Activated naive CD4-positive, alpha-beta T cell treated with Interleukin-2 at 50 U/mL for 16 hours (primary cell): Measurements from ENCODE around the gene PEX16.

Experiments used
- DNase-seq: peaks from one replicate; pipeline ENCODE4 v3.0.0-alpha.2; 2020

Gene PEX16

DNA sequence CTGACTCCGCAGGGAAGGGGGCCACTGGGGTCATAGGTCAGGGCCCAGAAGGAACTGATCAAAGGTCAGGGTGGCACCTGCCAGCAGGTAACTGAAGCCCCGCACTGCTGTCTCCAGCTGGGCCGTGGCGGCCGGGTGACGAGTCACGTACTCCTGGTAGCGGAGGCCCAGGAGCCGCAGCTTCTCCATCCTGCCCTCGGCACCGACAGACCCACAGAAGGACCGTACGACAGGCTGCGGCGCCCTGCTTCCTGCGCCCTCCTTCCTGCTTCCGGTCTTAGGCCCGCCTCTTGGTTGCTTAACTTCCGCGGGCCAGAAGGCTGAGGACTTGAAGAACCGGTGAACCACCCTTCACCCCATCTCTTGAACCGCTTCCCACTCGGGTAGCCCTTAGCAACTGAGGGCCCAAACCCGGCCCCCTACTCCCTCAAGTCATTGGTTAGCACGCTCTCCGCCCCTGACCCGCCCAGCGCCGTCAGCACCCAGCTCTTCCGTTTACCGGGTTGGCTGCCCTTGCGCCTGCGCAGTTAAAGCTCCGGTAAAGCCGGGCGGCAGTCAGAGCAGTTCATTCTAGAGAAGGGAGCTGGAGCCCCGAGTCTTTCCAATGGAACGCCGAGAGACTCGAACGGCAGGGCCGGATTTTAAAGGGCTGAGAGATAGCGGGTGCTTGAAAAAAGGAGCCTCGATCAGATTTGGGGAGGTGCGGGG, at the start of gene PEX16:
TSS of gene PEX16 (minus strand) at position 255 of the 708 bp plus-strand sequence. CDS start at position 189, 66 bp downstream.
- peak; percentile 96 for DNase-seq

- peak; percentile 58 for DNase-seq
Measured at GRCh38 chr11:45964911-45965389, 47.3 kb upstream of the PEX16 start.

GRCh38 chr11:45961751-45962240, 44.1 kb upstream of the PEX16 start:
- DNase-seq: no peak

GRCh38 chr11:45960387-45961095, 42.9 kb upstream of the PEX16 start:
- no peak for DNase-seq

- no peak for DNase-seq
Measured at GRCh38 chr11:45959851-45960250, 42.2 kb upstream of the PEX16 start.

GRCh38 chr11:45949992-45950407, 32.3 kb upstream of the PEX16 start:
- DNase-seq: no peak

GRCh38 chr11:45948356-45948755, 30.7 kb upstream of the PEX16 start:
- no peak for DNase-seq

DNA sequence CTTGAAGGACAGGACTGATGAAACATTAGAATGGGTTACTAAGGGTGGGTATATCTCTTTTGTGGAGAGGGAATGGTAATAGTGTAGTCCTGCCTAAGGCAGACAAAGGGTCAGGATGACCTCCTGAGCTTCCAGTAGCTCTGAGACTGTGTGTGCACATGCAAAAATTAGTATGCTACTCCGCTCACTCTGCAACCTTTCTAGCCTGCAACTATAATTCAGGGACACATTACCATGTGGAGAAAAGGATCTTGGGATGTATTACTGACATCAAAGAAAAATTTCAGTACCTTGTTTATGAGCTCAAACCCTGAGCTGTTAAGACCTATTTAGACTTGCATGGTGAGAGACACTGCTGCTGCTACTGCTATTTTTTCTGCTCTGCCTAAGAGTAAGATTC, 30.2 kb upstream of the PEX16 start:
- no peak for DNase-seq

- no peak for DNase-seq
Measured at GRCh38 chr11:45945397-45945999, 27.8 kb upstream of the PEX16 start.

DNA sequence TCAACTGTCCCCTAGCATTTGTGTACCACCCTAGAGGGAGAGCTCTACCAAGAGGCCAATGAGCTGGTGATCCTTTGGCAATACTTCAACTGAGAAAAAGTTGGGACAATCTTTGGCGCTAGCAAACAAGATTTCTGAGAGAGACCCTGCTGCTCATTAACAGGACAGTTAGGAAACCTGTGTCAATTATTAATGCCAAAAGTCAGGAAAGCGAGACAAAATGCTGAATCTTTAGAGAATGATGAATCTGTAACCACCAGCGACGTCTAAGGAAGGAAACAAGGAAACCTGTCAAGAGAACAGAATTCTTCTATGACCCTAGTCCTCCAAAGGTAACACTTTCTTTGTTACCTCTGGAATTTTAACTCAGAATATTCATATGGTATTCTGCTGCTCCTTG, 24.7 kb upstream of the PEX16 start:
- no peak for DNase-seq

- no peak for DNase-seq
Measured at GRCh38 chr11:45941285-45941684, 23.6 kb upstream of the PEX16 start.

DNA sequence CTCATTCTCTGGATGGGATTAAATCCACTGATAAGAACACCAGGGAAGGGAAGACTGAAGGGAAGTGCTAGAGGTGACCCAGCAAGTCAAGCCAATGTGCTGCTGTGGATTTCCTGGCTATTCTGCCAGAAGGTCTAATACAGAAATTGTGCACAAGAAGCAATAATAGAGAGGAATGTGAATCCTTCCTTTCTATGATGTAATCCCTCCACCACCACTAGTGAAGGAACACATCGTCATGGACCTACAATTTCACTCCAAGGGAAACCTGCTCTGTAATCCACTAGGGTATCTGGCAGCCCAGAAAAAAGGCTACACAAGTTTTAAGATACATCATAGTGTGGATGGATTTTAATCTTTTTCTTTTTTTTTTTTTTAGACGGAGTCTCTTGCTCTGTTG, 22.2 kb upstream of the PEX16 start:
- no peak for DNase-seq

DNA sequence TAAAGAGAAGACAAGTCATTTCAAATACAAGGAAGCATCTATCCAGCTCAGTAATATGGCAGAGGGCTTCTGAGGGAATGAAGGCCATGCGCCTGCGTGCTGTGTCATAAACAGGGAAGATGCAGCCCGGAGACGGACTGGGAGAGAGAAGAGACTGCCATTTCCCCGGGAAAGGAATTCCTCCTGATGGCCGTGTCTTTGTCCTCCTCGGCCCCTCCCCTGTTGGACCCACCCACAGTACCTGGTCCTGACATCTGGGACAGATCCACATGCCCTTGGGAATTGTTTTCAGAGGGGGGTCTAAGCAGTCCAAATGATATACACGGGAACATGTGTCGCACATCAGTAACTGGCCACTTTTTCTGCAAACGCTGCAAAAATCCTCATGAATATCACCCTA, 20.2 kb upstream of the PEX16 start:
- no peak for DNase-seq

- no peak for DNase-seq
Measured at GRCh38 chr11:45936511-45937054, 18.9 kb upstream of the PEX16 start.

DNA sequence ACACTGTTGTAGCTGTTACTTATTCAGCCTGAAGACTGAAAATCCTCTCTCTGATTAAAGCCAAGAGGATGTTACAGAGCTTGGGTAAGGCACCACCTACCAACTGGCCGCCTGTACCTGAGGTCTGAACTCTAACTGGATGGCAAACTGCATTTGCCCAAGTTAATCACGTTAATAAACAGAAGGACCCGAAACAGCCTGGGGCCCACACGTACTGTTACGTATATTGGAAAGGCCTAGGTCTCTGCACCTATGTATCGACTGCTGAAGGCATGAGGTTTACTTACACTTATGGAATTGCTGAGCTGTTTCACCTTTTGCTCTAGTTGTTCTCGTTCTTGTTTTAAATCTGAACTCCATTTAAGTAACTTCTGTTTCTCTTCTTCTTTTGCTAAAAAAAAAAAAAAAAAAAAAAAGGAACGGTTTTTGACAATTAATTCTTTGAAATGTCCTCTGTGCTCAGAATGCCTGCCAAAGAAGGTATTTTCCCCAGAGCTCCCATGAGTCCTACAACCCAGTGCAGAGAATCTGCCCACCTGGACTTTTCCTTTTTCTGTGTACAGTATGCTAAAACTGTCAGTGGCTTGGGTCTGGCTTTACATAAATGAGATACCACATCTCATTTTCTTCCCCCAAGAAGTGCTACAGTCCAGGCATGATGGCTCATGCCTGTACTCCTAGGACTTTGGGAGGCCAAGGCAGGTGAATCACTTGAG, 17.8 kb upstream of the PEX16 start:
- no peak for DNase-seq

- no peak for DNase-seq
Measured at GRCh38 chr11:45934580-45935318, 17.1 kb upstream of the PEX16 start.

DNA sequence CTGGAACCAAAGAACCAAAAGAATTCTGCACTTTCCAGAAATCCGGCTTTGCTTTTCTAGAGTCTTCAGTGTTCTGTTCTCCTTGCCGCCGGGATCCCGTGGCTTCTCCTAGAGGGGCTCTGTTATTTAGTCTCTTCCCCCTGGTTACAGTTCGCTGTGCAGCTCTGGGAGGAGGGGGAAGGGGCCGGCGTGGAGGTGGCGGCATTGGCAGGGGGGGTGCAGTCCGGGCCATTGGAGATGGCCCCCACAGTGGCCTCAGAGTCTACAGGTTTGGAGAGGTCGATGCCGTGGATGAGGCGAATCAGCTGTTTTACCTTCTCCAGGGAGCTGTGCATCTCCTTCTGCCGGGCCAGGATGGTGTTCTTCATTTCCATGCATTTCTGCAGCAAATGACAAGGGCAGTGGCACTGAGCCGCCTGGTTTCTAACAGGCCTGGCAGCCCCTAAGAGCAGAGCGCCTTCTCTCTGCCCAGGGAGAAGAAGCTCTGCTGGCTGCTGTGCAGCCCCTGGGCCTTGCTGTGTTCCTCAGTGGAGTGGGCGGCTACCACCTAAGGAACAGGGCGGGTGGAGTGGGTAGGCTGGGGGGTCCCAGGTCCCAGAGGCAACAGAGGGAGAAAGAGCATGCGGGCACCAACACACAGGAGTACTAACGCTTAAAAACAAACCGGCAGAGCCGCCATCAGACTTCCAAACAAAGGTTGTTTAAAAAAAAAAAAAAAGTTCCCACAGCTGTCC, 16.3 kb upstream of the PEX16 start:
- no peak for DNase-seq

DNA sequence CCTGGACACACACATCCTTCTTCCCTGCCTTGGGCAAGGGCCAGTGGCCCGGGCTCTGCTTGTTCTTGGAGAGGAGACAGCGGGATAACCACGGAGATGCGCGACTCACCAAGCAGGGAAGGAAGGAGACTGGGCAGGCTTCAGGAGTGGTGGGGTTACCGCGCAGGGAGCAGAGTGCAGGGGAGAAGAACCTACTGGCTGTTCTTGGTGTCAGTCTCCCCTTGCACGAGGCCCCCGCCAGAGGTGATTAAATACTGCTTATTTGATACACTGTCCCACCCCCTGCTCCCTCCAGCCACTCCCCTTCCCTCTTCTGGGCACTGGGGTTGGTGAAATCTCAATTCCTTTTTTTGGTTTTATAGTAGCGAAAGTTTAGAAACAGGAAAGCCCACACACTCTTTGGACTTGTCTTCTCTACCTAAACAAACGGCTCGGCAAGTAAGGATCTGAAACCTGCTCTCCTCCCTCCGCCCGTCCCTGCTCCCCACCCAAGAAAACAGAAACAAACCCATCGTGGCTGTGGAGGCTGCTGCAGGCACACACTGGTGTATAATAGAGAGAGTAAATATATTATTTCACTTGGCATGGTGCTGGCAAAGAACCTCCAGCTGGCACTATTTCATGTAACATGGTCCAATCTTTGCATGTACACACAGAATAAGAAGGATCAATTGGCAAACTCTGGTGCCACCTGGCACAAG, 15.6 kb upstream of the PEX16 start:
- no peak for DNase-seq

DNA sequence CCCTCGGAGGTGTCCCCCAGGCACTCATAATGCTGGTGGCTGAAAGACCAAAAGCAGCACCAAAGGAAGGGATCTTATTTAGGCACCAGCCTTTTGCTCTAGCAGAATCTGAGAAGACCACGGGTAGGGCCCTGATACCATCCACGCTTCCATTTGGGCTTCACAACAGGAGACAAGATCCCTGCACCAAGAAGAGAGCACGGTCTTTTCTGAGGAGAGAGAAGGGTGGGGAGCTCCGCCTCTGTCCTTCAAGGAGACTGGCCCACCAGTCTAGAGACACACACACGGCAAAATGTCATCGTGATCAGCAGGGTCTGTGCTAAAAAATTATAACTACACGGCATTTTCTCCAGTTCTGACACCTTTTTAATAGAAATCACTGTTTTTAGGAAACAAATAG, 14.5 kb upstream of the PEX16 start:
- DNase-seq: no peak

GRCh38 chr11:45931739-45932138, 14.1 kb upstream of the PEX16 start:
- DNase-seq: no peak
